HepG2 (cell line): ENCODE measurements around the gene PARN. TPM values are rescaled to one million over a fixed set of nuclear protein-coding genes. Genes with fewer than 3 reads are reported as not detected.

Experiments used
- BATF2 ChIP-seq: sonication (generic); formaldehyde crosslinking; IDR thresholded peaks from 2 replicates; pipeline ENCODE4 v1.8.0; 2022; ENCODE audit warnings: mild to moderate bottlenecking, missing genetic modification reagents, moderate library complexity
- CCDC6 ChIP-seq: sonication (generic); formaldehyde crosslinking; IDR thresholded peaks from 2 replicates; pipeline ENCODE4 v1.8.1; 2022; ENCODE audit warnings: mild to moderate bottlenecking, missing genetic modification reagents, moderate library complexity
- CREBL2 ChIP-seq: sonication (generic); formaldehyde crosslinking; IDR thresholded peaks from 2 replicates; pipeline ENCODE4 v1.8.1; 2023; ENCODE audit warnings: missing genetic modification reagents, mild to moderate bottlenecking, borderline replicate concordance
- MLXIP ChIP-seq: sonication (generic); formaldehyde crosslinking; IDR thresholded peaks from 2 replicates; pipeline ENCODE4 v1.9.0; 2021; ENCODE audit warnings: missing genetic modification reagents, borderline replicate concordance
- MYNN ChIP-seq: sonication (generic); formaldehyde crosslinking; IDR thresholded peaks from 2 replicates; pipeline ENCODE4 v1.4.0; 2020; ENCODE audit warnings: mild to moderate bottlenecking, low read depth, missing genetic modification reagents
- NFAT5 ChIP-seq: sonication (generic); formaldehyde crosslinking; IDR thresholded peaks from 2 replicates; pipeline ENCODE4 v1.4.0; 2020; ENCODE audit warnings: missing genetic modification reagents
- NR1H2 ChIP-seq: sonication (generic); formaldehyde crosslinking; IDR thresholded peaks from 2 replicates; pipeline ENCODE4 v1.8.1; 2022; ENCODE audit warnings: low read depth, missing genetic modification reagents, borderline replicate concordance
- RFX1 ChIP-seq: fragments of 450-650 bp; IDR thresholded peaks from 2 replicates; pipeline ENCODE4 v1.6.1; 2017
- SAP130 ChIP-seq: IDR thresholded peaks from 2 replicates; pipeline ENCODE4 v1.6.1; 2016; ENCODE audit warnings: low read depth
- SIX1 ChIP-seq: sonication (generic); formaldehyde crosslinking; IDR thresholded peaks from 2 replicates; pipeline ENCODE4 v1.4.0; 2020; ENCODE audit warnings: missing genetic modification reagents, borderline replicate concordance
- SIX4 ChIP-seq: sonication (generic); formaldehyde crosslinking; IDR thresholded peaks from 2 replicates; pipeline ENCODE4 v1.4.0; 2020; ENCODE audit warnings: missing genetic modification reagents
- TGIF2 ChIP-seq: IDR thresholded peaks from 2 replicates; pipeline ENCODE4 v1.6.1; 2016; ENCODE audit warnings: control low read depth, missing compliant biosample characterization
- ZNF530 ChIP-seq: sonication (generic); formaldehyde crosslinking; IDR thresholded peaks from 2 replicates; pipeline ENCODE4 v1.5.0; 2020; ENCODE audit warnings: low read depth, mild to moderate bottlenecking, missing genetic modification reagents
- ZNF607 ChIP-seq: sonication (generic); formaldehyde crosslinking; IDR thresholded peaks from 2 replicates; pipeline ENCODE4 v1.5.1; 2020; ENCODE audit warnings: missing genetic modification reagents, mild to moderate bottlenecking, borderline replicate concordance
- ZNF7 ChIP-seq: IDR thresholded peaks from 2 replicates; pipeline ENCODE4 v1.6.1; 2016; ENCODE audit warnings: missing biosample characterization, missing genetic modification reagents
- polyA plus RNA-seq, 8 experiments: library from polyadenylated mRNA; depleted of rRNA in 3 of 8; stranded (reverse) in 7 of 8; unstranded in 1 of 8; fragments of >200 nt; fragmentation: Illumina TruSeq in 4 of 8; extraction: Trizol in 4 of 8; gene quantifications; 2 replicates each; pipeline versions ENCODE4 v1.2.1 to v1.2.3, GENCODE V29; 2011 to 2016; ENCODE audit warnings: low read depth in 4 of 8, missing spikeins in 1 of 8, mixed read lengths in 1 of 8; ENCODE audit not compliant: insufficient read depth in 1 of 8
- total RNA-seq, 5 experiments: library from RNA; depleted of rRNA; stranded (reverse); fragments of >200 nt; fragmentation: Illumina TruSeq; extraction: Trizol; gene quantifications; 2 replicates each; pipeline ENCODE4 v1.2.3, GENCODE V29; 2016; ENCODE audit warnings: low read depth in 1 of 5

PARN gene
- total and polyA plus RNA-seq, 2 of the 13 experiments (the other 11 are each of a cell fraction or from before 2014, with no cell fraction given), result 13.3 to 47.6 TPM

- TF ChIP-seq ZNF607 (CRISPR knock-in tag), result peak; percentile 37; the same call in 1 of the 2 replicates
- TF ChIP-seq MLXIP (CRISPR knock-in tag), result peak; percentile 73
- peak; percentile 71; the same call in 1 of the 2 replicates for TF ChIP-seq CREBL2 (CRISPR knock-in tag)
- no peak for TF ChIP-seq NFAT5 (CRISPR knock-in tag)
- peak; percentile 89 for TF ChIP-seq TGIF2 (CRISPR knock-in tag)
- no peak for TF ChIP-seq SIX4 (CRISPR knock-in tag)
- peak; percentile 96; the same call in 1 of the 2 replicates for TF ChIP-seq MYNN (CRISPR knock-in tag)
- no peak; the same call in 1 of the 2 replicates for TF ChIP-seq RFX1
- TF ChIP-seq BATF2 (CRISPR knock-in tag), result 0 out of 2 replicates have a peak, but pooled peaks have one; percentile 59
- TF ChIP-seq CCDC6, result no peak; the same call in 1 of the 2 replicates
- TF ChIP-seq SIX1 (CRISPR knock-in tag), result peak; percentile 52; the same call in 1 of the 2 replicates
- TF ChIP-seq SAP130 (CRISPR knock-in tag), result peak; percentile 99
- TF ChIP-seq ZNF530, result no peak
- no peak; the same call in 1 of the 2 replicates for TF ChIP-seq NR1H2 (CRISPR knock-in tag)
- 0 out of 2 replicates have a peak, but pooled peaks have one; percentile 3 for TF ChIP-seq ZNF7 (CRISPR knock-in tag)
Observed at GRCh38 chr16:14632693-14633569, 2.9 kb upstream of the PARN start, which contains the start of gene BFAR (continued).
